Measurements from ENCODE around the gene MLYCD.

The MLYCD gene

GRCh38 chr16:83968306-83968851 lies 69.5 kb downstream of the MLYCD start:
- TF ChIP-seq CTCF (IDR thresholded peaks at IDR 0.05): no peak

DNA sequence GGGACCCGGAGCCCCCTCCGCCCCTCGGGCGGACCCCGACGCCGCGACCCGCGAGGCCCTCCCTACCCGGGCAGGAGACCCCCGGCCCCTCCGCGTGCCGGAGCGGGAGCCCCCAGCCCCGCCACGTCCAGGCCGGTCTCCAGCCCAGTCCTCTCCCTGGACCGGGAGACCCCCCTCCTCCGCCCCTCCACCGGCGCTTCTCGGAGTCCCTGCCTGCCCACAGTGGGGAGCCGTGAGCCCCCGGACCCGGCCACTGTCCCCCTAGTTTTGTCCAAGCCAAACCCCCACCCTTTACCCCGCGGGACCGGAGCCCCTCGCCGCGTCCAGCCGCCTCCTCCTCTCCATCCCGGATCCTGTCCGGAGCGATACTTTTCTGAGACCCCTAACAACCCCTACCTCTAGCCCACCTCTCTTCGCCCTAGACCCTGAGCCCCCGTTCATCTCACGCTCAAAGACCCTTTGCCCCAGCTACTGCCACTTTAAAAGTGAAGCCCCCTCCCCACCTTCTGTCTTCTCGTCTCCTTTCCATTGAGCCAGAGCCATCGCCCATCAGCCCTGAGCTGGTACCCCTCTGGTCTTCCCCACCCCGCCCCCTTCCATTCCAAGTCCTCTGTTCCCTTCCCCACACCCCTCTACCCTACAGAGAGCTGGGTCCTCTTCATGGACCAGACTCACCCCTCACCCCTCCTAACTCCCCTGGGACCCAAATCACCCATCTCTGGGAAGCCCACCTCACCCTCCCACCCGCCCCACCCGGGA lies 70.2 kb downstream of the MLYCD start:
- no peak for TF ChIP-seq CTCF (IDR thresholded peaks at IDR 0.05)

DNA sequence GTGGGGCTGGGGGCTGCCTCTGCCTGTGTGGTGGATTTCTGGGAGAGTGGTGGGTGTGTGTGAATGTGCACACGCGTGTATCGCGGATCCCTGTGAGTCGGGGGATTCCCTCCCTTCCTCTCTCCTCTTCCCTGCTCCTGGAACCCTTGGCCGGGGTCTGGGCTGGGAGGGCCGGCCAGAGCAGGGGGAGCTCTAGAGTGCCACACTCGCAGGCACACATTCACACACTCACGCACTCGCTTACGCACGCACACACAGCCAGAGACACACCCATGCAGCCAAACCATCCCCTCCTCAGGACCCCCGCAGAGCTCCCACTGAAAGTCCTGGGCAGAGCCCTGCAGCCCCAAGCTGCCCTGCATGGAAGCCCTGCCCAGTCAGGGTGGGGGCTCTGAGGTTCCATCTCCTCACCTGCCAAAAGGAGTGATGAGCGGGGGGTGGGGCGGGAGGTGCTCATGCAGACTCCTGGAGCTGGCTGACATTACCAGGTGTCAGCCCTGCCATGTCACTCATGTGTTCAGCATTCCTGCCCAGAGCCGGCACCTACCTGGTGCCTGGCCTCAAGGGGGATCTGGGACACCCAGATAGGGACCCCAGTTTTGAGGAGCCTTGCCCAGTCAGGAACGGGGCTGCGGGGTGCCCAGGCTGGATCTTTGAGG lies 71.0 kb downstream of the MLYCD start:
- TF ChIP-seq CTCF (IDR thresholded peaks at IDR 0.05): no peak

DNA sequence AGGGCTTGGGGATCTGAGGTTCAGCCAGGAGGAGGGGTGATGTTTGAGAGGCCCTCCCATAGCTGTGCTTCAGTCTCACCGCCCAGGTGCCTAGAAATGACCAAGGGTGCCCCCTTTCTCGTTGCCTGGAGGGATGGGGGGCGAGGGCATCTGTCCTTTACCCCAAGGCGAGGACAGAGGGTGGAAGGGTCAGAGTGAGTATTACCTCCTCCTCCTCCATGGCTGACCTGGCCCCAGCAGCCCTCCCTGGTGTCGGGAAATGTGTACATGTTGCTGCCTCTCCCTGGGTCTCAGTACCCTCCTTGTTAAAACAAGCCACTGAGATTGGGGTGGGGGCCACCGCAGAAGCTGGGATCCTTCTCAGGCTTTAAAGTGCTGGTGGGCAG lies 71.5 kb downstream of the MLYCD start:
- no peak for TF ChIP-seq CTCF (IDR thresholded peaks at IDR 0.05)

- no peak for TF ChIP-seq CTCF (IDR thresholded peaks at IDR 0.05)
These were observed 72.5 kb downstream of the MLYCD start for GRCh38 chr16:83971165-83972130.

- no peak for TF ChIP-seq CTCF (IDR thresholded peaks at IDR 0.05)
These were observed 73.5 kb downstream of the MLYCD start for GRCh38 chr16:83972256-83973008.

Data from LNCAP (cell line).